PFSK-1 (cell line): ENCODE measurements around the gene EHD2.

Experiments
- FOXP2 ChIP-seq: optimal IDR thresholded peaks from 2 replicates; pipeline ENCODE3; 2011; ENCODE audit warnings: borderline replicate concordance, control low read depth, inconsistent platforms; ENCODE audit not compliant: insufficient read depth; ENCODE audit errors: extremely low read length, extremely low read depth
- POLR2AphosphoS5 ChIP-seq: IDR thresholded peaks from 2 replicates; pipeline ENCODE4 v1.6.1; 2012; ENCODE audit warnings: low read depth, mild to moderate bottlenecking, control low read depth, low read length, moderate library complexity
- REST ChIP-seq, 2 experiments: IDR thresholded peaks; 2 replicates each; pipeline versions ENCODE4 v1.6.1 to v1.8.0; 2011 to 2012; ENCODE audit warnings: low read depth in 2 of 2, low read length in 2 of 2, control low read depth in 1 of 2, inconsistent platforms in 1 of 2, mild to moderate bottlenecking in 1 of 2, moderate library complexity in 1 of 2; ENCODE audit not compliant: insufficient read depth in 1 of 2
- SIN3A ChIP-seq: IDR thresholded peaks from 2 replicates; pipeline ENCODE4 v1.6.1; 2012; ENCODE audit warnings: mild to moderate bottlenecking, low read length, moderate library complexity, borderline replicate concordance; ENCODE audit not compliant: insufficient read depth
- TAF1 ChIP-seq: IDR thresholded peaks from 2 replicates; pipeline ENCODE4 v1.6.1; 2012; ENCODE audit warnings: low read length, control low read depth, borderline replicate concordance; ENCODE audit not compliant: insufficient read depth

The EHD2 gene

GRCh38 chr19:47755065-47755761, 42.0 kb downstream of the EHD2 start:
- TF ChIP-seq FOXP2 (no peak), SIN3A (no peak), POLR2AphosphoS5 (no peak), REST (IDR thresholded peaks at IDR 0.05; ENCODE audit: insufficient read depth in 1 of 2, low read depth in 2 of 2, low read length in 2 of 2) (no peak), TAF1 (no peak)

DNA sequence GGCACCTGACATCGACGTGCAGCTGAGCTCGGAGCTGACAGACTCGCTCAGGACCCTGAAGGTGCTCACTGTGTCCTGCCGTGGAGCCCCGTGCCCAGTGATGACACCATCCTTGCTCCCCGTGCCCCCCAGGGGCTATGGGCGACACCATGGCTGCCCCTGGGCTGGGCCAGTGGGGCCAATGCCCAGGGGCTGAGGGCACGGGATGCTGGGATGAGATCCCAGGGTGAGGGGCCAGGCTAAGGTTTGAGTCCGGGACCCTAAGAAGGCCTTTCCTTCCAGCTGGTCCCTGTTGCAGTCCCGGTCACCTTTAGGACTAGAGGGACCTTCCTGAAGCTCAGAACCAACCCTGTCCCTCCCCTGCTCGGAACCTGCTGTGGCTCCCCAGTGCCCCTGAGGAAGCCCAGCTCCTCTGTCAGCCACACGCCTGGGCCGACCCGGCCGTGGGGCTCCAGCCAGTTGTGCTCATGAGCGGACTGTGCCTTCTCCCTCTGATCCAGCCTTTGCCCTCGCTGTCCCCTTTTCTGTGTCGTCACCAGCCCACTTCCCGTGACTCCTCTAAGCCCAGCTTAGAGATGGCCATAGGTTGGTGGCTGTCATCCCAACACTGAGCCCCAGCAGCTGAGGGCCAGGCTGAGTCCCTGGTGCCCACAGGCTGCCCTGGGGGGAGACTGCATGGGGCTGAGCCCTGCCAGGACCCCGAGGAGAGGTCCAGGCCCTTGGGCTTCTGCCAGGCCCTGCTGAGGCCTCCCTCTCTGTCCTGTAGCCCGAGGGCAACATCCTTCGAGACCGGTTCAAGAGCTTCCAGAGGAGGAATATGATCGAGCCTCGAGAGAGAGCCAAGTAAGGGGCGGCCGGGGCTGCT, 42.8 kb downstream of the EHD2 start:
- TF ChIP-seq SIN3A: no peak
- no peak for TF ChIP-seq POLR2AphosphoS5
- TF ChIP-seq REST (IDR thresholded peaks at IDR 0.05; ENCODE audit: insufficient read depth in 1 of 2, low read depth in 2 of 2, low read length in 2 of 2): no peak
- no peak for TF ChIP-seq TAF1
- TF ChIP-seq FOXP2: no peak

GRCh38 chr19:47756627-47756929, 43.4 kb downstream of the EHD2 start:
- TF ChIP-seq POLR2AphosphoS5: no peak
- TF ChIP-seq REST (IDR thresholded peaks at IDR 0.05; ENCODE audit: insufficient read depth in 1 of 2, low read depth in 2 of 2, low read length in 2 of 2): no peak
- no peak for TF ChIP-seq SIN3A
- no peak for TF ChIP-seq FOXP2
- TF ChIP-seq TAF1: no peak

- TF ChIP-seq REST (IDR thresholded peaks at IDR 0.05; ENCODE audit: insufficient read depth in 1 of 2, low read depth in 2 of 2, low read length in 2 of 2): no peak
- TF ChIP-seq FOXP2: no peak
- no peak for TF ChIP-seq TAF1
- TF ChIP-seq POLR2AphosphoS5: no peak
- no peak for TF ChIP-seq SIN3A
Observed at GRCh38 chr19:47756953-47757608, 43.9 kb downstream of the EHD2 start.
